OCI-LY3 (cell line): ENCODE results near the gene NKD2.

Experiments
- CTCF ChIP-seq: fragments of 200-600, 300-600 bp; sonication (generic); IDR thresholded peaks from 2 replicates; pipeline ENCODE4 v1.5.1; 2014; ENCODE audit warnings: antibody characterized with exemption, low read length, low read depth
- EZH2phosphoT487 ChIP-seq: fragments of 200-600 bp; shearing (Covaris generic); IDR thresholded peaks from 2 replicates; pipeline ENCODE4 v1.6.1; 2018; ENCODE audit warnings: antibody characterized with exemption, mixed run types, low read depth

DNA sequence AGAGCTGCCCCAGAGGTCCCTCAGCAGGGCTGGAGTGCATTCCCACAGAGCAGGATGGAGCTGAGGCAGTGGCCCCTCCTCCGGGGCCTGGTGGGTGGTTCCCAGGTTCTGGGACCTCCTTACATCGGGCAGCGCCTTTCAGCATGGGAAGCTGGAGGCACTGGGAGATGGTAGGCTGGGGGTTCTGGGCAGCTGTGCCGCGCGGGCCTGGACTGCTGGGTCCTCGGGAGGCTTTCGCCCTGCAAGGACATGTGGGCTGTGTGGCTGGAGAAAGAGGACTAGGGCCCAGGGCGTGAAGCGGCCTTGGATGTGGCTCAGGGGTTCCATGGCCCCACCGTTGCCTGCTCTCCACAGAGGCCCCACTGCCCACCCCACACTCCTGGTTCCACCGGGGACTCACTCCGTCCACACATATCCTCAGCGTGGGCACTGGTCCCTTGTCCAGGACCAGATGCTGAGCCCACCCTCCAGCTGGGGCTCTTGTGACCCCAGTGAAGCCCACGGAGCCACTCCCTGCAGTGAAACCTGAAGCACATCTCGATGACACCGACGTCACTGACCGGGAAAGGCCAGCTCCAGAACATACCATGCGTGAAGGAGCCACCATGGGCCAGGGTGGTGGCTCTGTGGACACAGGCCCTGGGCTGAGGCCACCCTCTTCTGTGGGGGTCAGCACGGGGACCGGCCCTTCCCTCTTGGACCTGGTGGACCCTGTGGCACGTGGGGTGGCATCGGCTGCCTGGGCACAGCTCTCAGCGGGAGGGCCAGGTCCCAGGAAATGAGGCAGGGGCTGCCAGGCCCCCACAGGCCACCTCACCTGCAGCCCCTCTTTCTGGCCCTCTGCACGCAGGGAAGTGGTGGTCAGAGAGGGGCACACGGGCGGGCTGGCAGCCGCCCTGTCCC, 31.5 kb upstream of the NKD2 start:
- TF ChIP-seq CTCF (no peak), EZH2phosphoT487 (no peak)
